IPS DF 4.7 (cell line): Measurements from ENCODE around the gene EPHA1.
"Not testable (repeated sequence)": the region's sequence is repeated elsewhere in the genome, so short reads cannot be mapped to it uniquely, and the experiment has no call there.

ENCODE experiments used
- DNase-seq: peaks from one replicate; pipeline ENCODE4 v3.0.0-alpha.2; 2013; ENCODE audit warnings: low spot score; ENCODE audit errors: extremely low read depth

Gene EPHA1

GRCh38 chr7:143431109-143431508, 22.5 kb upstream of the EPHA1 start:
- DNase-seq = no peak

DNA sequence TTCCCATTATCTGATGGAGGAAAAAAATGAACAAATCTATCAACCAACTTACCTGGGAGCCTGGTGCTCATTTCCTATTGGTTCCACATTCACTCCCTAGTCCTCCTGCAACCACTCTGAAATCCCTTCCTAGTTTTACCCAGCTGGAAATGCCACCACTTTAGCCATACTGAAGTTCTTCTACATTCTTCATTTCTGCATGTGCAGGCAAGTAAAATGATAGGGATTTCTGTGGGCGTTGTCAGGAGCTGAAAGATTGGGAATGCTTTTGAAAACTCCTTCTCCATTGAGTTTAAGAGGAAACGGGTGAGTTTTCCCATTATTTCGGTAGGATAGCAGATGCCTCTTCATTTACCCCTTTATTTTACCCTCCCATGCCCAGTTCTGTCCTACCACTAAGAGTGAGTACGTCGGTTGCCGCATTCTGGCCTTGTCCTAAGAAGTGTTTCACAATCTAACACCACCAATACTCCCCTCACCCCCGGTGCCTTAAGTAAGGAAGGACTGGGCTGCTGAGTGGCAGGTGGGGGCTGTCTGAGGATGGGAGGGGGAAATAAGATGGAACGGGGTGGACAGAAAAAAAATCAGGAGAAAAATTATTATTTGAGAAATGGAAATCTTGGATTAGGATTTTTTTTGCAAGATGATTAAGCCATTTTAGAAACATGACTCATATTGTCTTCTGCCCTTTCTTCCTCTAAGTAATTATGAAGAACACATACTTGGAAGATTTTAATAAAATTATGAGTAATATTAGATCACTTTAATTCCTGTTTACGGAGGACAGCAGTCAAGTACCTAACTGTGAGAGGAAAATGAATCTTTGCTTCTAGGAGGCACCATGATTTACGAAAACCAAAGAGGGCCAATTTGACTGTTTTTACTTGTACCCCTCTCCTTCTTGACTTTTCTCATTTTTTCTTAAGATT, 21.4 kb upstream of the EPHA1 start:
- DNase-seq = no peak

GRCh38 chr7:143426479-143427142, 18.0 kb upstream of the EPHA1 start:
- DNase-seq = no peak

DNA sequence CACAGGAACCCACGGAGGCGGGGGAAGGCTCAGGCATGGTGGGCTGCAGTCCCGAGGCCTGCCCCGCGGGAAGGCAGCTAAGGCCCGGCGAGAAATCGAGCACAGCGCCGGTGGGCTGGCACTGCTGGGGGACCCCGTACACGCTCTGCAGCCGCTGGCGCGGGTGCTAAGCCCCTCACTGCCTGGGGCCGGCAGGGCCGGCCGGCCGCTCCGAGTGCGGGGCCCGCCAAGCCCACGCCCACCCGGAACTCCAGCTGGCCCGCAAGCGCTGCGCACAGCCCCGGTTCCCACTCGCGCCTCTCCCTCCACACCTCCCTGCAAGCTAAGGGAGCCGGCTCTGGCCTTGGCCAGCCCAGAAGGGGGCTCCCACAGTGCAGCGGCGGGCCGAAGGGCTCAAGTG, 15.8 kb upstream of the EPHA1 start:
- not testable (repeated sequence) for DNase-seq

- DNase-seq = no peak
These were observed 13.4 kb upstream of the EPHA1 start for GRCh38 chr7:143422033-143422432.

GRCh38 chr7:143420624-143421023, 12.0 kb upstream of the EPHA1 start:
- DNase-seq = not testable (repeated sequence)

DNA sequence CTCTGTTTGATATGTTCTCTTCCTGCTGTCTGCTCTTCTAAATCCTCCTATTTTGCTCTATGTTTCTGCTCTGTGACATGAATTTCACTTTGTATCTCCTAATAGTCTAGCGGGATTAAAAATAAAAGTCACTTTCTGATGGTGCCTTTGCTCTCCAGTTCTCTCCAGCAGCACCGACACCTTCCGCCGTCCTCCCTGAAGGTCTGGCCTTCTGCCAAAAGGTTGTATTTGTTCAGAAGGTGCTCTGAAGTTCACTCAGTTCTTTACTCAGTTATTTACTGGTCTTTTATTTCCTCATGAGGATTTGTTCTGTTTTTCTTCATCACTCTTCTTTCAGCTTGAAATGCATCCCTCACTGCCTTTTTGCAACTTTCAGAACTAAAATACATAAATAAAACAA, 11.2 kb upstream of the EPHA1 start:
- no peak for DNase-seq

GRCh38 chr7:143418681-143419458, 10.2 kb upstream of the EPHA1 start:
- DNase-seq = no peak

- DNase-seq = no peak
These were observed 9.2 kb upstream of the EPHA1 start for GRCh38 chr7:143417734-143418383.

GRCh38 chr7:143416565-143417149, 8.0 kb upstream of the EPHA1 start:
- no peak for DNase-seq

DNA sequence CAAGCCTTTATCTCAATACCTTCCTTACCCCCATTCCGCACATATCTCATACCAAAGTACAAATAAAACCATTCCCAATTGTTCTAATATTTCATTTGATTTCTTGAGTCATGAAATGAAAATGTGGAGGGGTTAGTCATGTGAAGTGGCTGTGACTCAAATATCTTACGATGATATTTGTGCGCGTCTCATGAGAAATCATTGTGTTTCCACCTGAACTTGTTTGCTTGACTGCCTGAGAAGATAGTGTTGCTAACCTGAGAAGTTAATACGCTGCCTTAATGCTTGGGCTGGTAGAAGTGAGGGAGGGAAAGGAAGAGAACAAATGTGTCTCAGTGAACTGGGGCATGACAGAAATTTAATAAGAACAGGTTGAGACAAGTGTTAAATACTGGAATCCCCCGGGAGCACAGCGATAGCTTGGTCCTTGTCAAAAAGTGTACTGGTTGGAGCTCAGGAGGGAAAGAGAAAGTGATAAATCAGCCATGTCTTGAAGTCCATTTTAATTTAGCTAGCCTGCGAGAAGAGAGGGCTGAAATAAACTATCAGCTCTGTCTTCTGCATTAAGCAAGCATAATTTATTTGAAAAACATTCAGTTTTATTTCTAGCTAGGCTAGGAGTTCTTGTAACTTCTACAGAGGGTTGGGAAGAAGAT, 7.2 kb upstream of the EPHA1 start:
- DNase-seq = no peak

GRCh38 chr7:143415209-143415608, 6.6 kb upstream of the EPHA1 start:
- not testable (repeated sequence) for DNase-seq

- DNase-seq = no peak
These were observed 4.5 kb upstream of the EPHA1 start for GRCh38 chr7:143413123-143413522.

- no peak for DNase-seq
These were observed 3.5 kb upstream of the EPHA1 start for GRCh38 chr7:143411976-143412708.

DNA sequence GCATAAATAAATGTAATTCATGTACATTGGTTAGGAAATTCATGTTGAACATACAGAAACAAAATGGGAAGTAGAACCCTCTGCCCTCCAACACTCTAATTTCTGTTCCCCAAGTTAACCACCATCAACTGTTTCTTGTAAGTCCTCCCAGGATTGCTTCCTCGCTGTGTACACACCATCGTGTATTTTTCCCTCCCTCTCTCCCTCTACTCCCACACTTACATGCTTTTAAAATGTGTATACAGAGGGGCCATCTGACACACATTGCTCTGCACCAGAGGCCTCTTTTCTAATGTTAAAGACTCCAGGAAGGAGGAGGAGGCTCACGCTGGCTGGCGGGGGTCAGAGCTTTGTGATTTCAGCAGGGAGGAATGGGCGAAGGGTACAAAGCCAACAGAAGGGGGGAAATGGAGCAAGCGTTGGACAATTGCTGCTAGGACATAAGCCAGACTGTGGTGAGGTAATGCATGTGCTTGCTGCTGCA, 1.9 kb upstream of the EPHA1 start:
- DNase-seq = no peak

DNA sequence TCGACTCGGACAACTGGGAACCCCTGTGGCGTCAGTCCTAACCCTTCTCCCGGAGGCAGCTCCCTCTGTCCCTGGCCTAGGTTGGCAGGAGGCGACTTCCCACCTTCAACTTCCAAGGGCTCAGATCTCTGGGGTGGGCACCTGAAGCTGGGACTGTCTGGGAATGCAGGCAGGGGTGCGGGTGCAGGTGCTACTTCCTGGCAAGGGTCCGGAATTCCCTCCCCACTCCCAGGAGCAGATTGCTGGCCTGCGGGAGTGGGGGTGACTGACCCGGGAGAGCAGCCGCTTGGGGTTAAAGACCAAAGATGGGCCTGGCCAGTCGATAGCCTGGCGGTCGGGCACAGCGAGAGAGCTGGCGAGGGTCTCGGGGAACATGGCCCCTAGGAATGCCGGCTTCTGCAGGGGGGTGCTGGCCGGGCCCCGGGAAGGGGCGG, 387 bp downstream of the EPHA1 start:
- no peak for DNase-seq

DNA sequence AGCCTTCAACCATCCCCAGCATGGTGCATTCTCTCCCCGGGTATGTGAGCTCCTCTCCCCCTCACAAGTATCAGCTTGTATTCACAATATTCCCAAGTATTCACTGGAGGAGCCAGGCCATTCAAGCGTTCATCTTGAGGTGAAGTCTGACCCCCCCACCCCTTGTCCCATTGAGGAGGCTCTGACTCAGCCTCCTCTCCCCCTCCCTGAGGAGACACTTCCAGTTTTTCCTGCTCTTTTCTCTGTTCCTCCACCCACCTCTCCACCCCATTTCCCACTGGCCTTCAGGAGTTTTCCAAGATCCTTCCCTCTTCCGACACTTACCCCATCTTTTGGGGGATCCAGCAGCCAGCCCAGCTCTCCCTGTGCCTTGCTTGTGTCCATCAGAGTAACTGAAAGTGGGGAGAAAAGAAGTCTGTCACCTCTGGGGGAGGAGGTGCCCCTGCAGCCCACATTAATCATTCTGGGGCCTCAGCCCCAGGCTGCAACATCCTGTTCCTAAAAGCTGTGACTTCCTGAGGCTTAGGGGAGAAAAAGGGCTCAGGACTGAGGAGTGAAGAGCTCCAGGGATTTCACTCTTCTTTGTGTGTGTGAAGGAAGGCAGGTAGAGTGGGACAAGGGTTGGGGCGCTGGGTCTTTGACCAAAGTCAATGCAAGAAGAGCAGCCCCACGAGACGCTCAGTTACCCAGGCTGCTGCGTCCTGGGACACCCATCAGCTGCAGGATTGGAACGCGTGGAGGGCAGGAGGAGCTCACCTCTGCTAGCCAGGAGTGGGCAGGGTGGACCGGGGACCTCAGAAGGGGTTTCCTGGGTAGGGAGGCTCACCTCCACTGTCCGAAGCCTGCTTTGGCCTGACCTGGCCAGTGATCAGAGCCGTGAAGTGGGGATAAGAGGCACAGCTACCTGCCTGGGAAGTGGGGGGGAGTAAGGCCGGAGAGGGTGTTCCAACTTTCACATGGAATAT, 1.1 kb downstream of the EPHA1 start:
- DNase-seq = no peak

GRCh38 chr7:143406002-143406357, 2.7 kb downstream of the EPHA1 start:
- no peak for DNase-seq
